ENCODE measurements around the gene VPS13D. TPM values are rescaled to one million over a fixed set of nuclear protein-coding genes. Genes with fewer than 3 reads are reported as not detected.

Gene VPS13D
- total RNA-seq, 1 experiment from 2014 or later: 31.6 TPM

DNA sequence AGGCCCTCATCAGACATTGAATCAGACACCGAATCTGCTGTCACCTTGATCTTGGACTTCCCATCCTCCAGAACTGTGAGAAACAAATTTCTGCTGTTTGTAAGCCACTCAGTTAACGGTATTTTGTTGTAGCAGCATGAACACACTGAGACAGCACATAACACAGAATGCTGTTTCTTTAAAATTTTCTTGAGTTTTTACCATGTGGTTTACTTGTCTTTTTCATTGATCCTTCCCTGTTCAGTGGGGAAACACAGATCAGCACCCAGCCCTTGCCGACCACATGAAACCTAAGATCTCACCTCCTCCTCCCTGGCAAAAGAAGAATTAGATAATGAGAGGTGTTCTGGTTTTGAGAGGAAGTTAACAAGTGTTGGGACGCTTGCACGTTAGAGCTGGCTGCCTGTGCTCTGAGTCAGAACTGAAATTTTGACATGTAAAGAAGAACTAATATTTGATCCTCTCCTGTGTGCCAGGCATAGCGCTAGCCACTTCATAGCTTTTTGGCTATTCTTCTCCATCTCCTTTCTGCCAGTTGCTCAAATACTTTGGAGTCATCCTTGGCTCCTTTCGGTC, 208.6 kb downstream of the VPS13D start:
- DNase-seq (ENCODE audit: low read depth, low spot score): no peak
- H3K27ac ChIP-seq (ENCODE audit: low read depth, low read length): no peak overlapping the region
- no peak overlapping the region for H3K4me2 ChIP-seq (ENCODE audit: low read length)
- ATAC-seq: no peak
- H3K9me3 ChIP-seq (ENCODE audit: control insufficient read depth in 1 of 2, insufficient read depth in 1 of 2, low read depth in 1 of 2, low read length in 2 of 2): peaks cover 0 to 7% of the 10 kb centered on the region in 2 experiments; a peak in 1 of 4 replicates
- peaks cover 29 to 46% of the 10 kb centered on the region in 2 experiments for H3K4me1 ChIP-seq (ENCODE audit: control insufficient read depth in 1 of 2, insufficient read depth in 2 of 2, low read length in 2 of 2)
- H3K4me3 ChIP-seq (replicated peaks in 1 of 2; ENCODE audit: low read depth in 1 of 2, low read length in 2 of 2): no peak overlapping the region
- TF ChIP-seq EZH2phosphoT487 (IDR thresholded peaks at IDR 0.05; ENCODE audit: borderline replicate concordance): no peak
- intact Hi-C loops (cut with micrococcal nuclease): no loop called here
- no peaks in the 10 kb centered on the region for H3K27me3 ChIP-seq (ENCODE audit: insufficient read depth, low read length)
- H3K79me2 ChIP-seq (ENCODE audit: insufficient read depth, low read length): no peaks in the 10 kb centered on the region
- H3K9ac ChIP-seq (ENCODE audit: low read length): no peak overlapping the region
- ChIA-PET POLR2A (no interaction called here), CTCF (no interaction called here), RAD21 (ENCODE audit: low non-redundant PET in 1 of 2, low total read pairs in 2 of 2, uncharacterized antibody in 2 of 2, unreplicated experiment in 2 of 2) (no interaction called here)
- H2AFZ ChIP-seq (ENCODE audit: low read depth, low read length, poor library complexity, severe bottlenecking): no peak overlapping the region
- H3K9me2 ChIP-seq (ENCODE audit: insufficient read depth): no peaks in the 10 kb centered on the region
- no peaks in the 10 kb centered on the region for H4K20me1 ChIP-seq (ENCODE audit: insufficient read depth)
- BruUV-seq (replicated peaks): no TSS peak
- H3K36me3 ChIP-seq (ENCODE audit: control insufficient read depth in 1 of 2, insufficient read depth in 2 of 2, low read length in 2 of 2): no peaks in the 10 kb centered on the region; a peak in 1 of 4 replicates

DNA sequence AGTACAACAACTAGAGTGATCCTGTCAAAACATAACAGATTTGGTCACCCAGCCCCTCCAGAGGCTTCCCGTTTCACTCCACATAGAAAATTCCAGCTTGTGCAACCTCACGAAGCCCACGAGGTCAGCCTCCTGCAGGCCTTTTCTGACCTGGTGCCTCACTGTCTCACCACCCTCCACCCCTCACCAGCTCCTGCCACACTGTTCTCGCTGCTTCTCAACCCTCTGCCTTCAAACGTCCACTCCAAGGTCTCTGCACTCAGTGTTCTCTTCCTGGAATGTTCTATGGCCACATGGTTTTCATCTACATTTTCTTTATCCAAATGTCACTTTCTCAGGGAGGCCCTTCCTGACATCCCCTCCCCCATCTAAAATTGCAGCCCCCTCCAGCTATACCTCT, 209.2 kb downstream of the VPS13D start:
- H3K79me2 ChIP-seq (ENCODE audit: insufficient read depth, low read length): no peaks in the 10 kb centered on the region
- intact Hi-C loops (cut with micrococcal nuclease): no loop called here
- H3K9me2 ChIP-seq (ENCODE audit: insufficient read depth): no peaks in the 10 kb centered on the region
- RAD21 ChIA-PET (ENCODE audit: low non-redundant PET in 1 of 2, low total read pairs in 2 of 2, uncharacterized antibody in 2 of 2, unreplicated experiment in 2 of 2): no interaction called here
- no peaks in the 10 kb centered on the region for H3K27me3 ChIP-seq (ENCODE audit: insufficient read depth, low read length)
- no peak overlapping the region for H3K9ac ChIP-seq (ENCODE audit: low read length)
- H3K4me3 ChIP-seq (replicated peaks in 1 of 2; ENCODE audit: low read depth in 1 of 2, low read length in 2 of 2): no peak overlapping the region
- no peak overlapping the region for H3K27ac ChIP-seq (ENCODE audit: low read depth, low read length)
- H2AFZ ChIP-seq (ENCODE audit: low read depth, low read length, poor library complexity, severe bottlenecking): no peak overlapping the region
- H4K20me1 ChIP-seq (ENCODE audit: insufficient read depth): no peaks in the 10 kb centered on the region
- H3K4me2 ChIP-seq (ENCODE audit: low read length): no peak overlapping the region
- H3K36me3 ChIP-seq (ENCODE audit: control insufficient read depth in 1 of 2, insufficient read depth in 2 of 2, low read length in 2 of 2): no peaks in the 10 kb centered on the region; a peak in 1 of 4 replicates
- ATAC-seq (no peak), DNase-seq (ENCODE audit: low read depth, low spot score) (no peak)
- peaks cover 23 to 39% of the 10 kb centered on the region in 2 experiments for H3K4me1 ChIP-seq (ENCODE audit: control insufficient read depth in 1 of 2, insufficient read depth in 2 of 2, low read length in 2 of 2)
- POLR2A ChIA-PET: no interaction called here
- TF ChIP-seq POLR2AphosphoS5 (IDR thresholded peaks at IDR 0.05; ENCODE audit: low read depth, low read length) (no peak), POLR2A (IDR thresholded peaks at IDR 0.05; ENCODE audit: borderline replicate concordance, extremely low read depth, insufficient read depth, insufficient read length) (no peak), SP1 (IDR thresholded peaks at IDR 0.05; ENCODE audit: low read depth) (no peak), FOSL1 (IDR thresholded peaks at IDR 0.05; ENCODE audit: low read depth) (no peak), RAD21 (IDR thresholded peaks at IDR 0.05; ENCODE audit: low read depth) (no peak), ZNF274 (IDR thresholded peaks at IDR 0.05; ENCODE audit: low read depth, low read length) (no peak), REST (IDR thresholded peaks at IDR 0.05; ENCODE audit: low read depth) (no peak), ZFX (IDR thresholded peaks at IDR 0.05) (no peak), EZH2phosphoT487 (IDR thresholded peaks at IDR 0.05; ENCODE audit: borderline replicate concordance) (no peak), SIN3A (IDR thresholded peaks at IDR 0.05; ENCODE audit: low read depth) (no peak), YY1 (IDR thresholded peaks at IDR 0.05; ENCODE audit: extremely low read depth, insufficient replicate concordance, low read depth, low read length) (no peak), JUND (IDR thresholded peaks at IDR 0.05) (no peak), EGR1 (IDR thresholded peaks at IDR 0.05; ENCODE audit: low read depth) (no peak), CBX3 (IDR thresholded peaks at IDR 0.05; ENCODE audit: low read depth) (no peak)
- TF ChIP-seq, protein P1, sequence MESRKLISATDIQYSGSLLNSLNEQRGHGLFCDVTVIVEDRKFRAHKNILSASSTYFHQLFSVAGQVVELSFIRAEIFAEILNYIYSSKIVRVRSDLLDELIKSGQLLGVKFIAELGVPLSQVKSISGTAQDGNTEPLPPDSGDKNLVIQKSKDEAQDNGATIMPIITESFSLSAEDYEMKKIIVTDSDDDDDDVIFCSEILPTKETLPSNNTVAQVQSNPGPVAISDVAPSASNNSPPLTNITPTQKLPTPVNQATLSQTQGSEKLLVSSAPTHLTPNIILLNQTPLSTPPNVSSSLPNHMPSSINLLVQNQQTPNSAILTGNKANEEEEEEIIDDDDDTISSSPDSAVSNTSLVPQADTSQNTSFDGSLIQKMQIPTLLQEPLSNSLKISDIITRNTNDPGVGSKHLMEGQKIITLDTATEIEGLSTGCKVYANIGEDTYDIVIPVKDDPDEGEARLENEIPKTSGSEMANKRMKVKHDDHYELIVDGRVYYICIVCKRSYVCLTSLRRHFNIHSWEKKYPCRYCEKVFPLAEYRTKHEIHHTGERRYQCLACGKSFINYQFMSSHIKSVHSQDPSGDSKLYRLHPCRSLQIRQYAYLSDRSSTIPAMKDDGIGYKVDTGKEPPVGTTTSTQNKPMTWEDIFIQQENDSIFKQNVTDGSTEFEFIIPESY (IDR thresholded peaks at IDR 0.05; ENCODE audit: extremely low read depth, insufficient replicate concordance, low read length): no peak
- TF ChIP-seq, protein P2, sequence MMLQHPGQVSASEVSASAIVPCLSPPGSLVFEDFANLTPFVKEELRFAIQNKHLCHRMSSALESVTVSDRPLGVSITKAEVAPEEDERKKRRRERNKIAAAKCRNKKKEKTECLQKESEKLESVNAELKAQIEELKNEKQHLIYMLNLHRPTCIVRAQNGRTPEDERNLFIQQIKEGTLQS (IDR thresholded peaks at IDR 0.05): no peak
- BruUV-seq (replicated peaks): no TSS peak
- peaks cover 0 to 7% of the 10 kb centered on the region in 2 experiments; a peak in 1 of 4 replicates for H3K9me3 ChIP-seq (ENCODE audit: control insufficient read depth in 1 of 2, insufficient read depth in 1 of 2, low read depth in 1 of 2, low read length in 2 of 2)
- CTCF ChIA-PET: no interaction called here

Measured in HCT116 (cell line).